GM18517 (cell line): ENCODE results near the gene RNF125.
"Not testable (repeated sequence)": the region's sequence is repeated elsewhere in the genome, so short reads cannot be mapped to it uniquely, and the experiment has no call there.

Experiments
- ATAC-seq: cut with Tn5 transposase; IDR thresholded peaks from one replicate; pipeline ENCODE4 v1.9.1; 2021; ENCODE audit warnings: mild to moderate bottlenecking, moderate library complexity; ENCODE audit not compliant: unreplicated experiment

RNF125 gene

GRCh38 chr18:32018331-32019250 is at the start of gene RNF125:
Gene RNF125 (plus strand): TSS chr18:32018825. CDS start chr18:32018864, 39 bp downstream.
- peak; percentile 87 for ATAC-seq

- no peak for ATAC-seq
Measured at GRCh38 chr18:31970617-31971016, 48.0 kb upstream of the RNF125 start.

GRCh38 chr18:31973929-31974546 is 44.6 kb upstream of the RNF125 start:
- no peak for ATAC-seq

GRCh38 chr18:31976242-31976641 is 42.4 kb upstream of the RNF125 start:
- no peak for ATAC-seq

GRCh38 chr18:31977270-31977872 is 41.3 kb upstream of the RNF125 start:
- no peak for ATAC-seq

- no peak for ATAC-seq
Measured at GRCh38 chr18:31978616-31979015, 40.0 kb upstream of the RNF125 start.

GRCh38 chr18:31979714-31980113 is 38.9 kb upstream of the RNF125 start:
- ATAC-seq = no peak

GRCh38 chr18:31980863-31981262 is 37.8 kb upstream of the RNF125 start:
- ATAC-seq = no peak

GRCh38 chr18:31983020-31983419 is 35.6 kb upstream of the RNF125 start:
- no peak for ATAC-seq

- no peak for ATAC-seq
Measured at GRCh38 chr18:31983976-31984375, 34.6 kb upstream of the RNF125 start.

- ATAC-seq = peak; percentile 96
Measured at GRCh38 chr18:31990823-31991222, 27.8 kb upstream of the RNF125 start.

- no peak for ATAC-seq
Measured at GRCh38 chr18:31996007-31996406, 22.6 kb upstream of the RNF125 start.

GRCh38 chr18:31998880-31999412 is 19.7 kb upstream of the RNF125 start:
- ATAC-seq = no peak

GRCh38 chr18:32001141-32001540 is 17.5 kb upstream of the RNF125 start:
- not testable (repeated sequence) for ATAC-seq

GRCh38 chr18:32003822-32004221 is 14.8 kb upstream of the RNF125 start:
- not testable (repeated sequence) for ATAC-seq

GRCh38 chr18:32010124-32010721 is 8.4 kb upstream of the RNF125 start:
- no peak for ATAC-seq

- ATAC-seq = no peak
Measured at GRCh38 chr18:32011193-32011592, 7.4 kb upstream of the RNF125 start.

GRCh38 chr18:32019251-32019948 is 775 bp downstream of the RNF125 start:
- no peak for ATAC-seq

GRCh38 chr18:32019949-32020625 is 1.5 kb downstream of the RNF125 start:
- not testable (repeated sequence) for ATAC-seq
